GM18520 (cell line): ENCODE measurements around the gene UBASH3B.

Experiments
- ATAC-seq: cut with Tn5 transposase; IDR thresholded peaks from one replicate; pipeline ENCODE4 v1.9.1; 2021; ENCODE audit not compliant: unreplicated experiment

The UBASH3B gene

GRCh38 chr11:122646549-122647340 lies 8.8 kb upstream of the UBASH3B start:
- no peak for ATAC-seq

- ATAC-seq, result no peak
Measured at GRCh38 chr11:122647736-122648275, 7.7 kb upstream of the UBASH3B start.

- no peak for ATAC-seq
Measured at GRCh38 chr11:122649116-122649515, 6.4 kb upstream of the UBASH3B start.

GRCh38 chr11:122650619-122651018 lies 4.9 kb upstream of the UBASH3B start:
- no peak for ATAC-seq

- ATAC-seq, result no peak
Measured at GRCh38 chr11:122652495-122652894, 3.0 kb upstream of the UBASH3B start.

GRCh38 chr11:122653916-122654585 lies 1.5 kb upstream of the UBASH3B start:
- no peak for ATAC-seq

- no peak for ATAC-seq
Measured at GRCh38 chr11:122656073-122656630, 630 bp downstream of the UBASH3B start.

- no peak for ATAC-seq
Measured at GRCh38 chr11:122656631-122657101, 1.1 kb downstream of the UBASH3B start.

GRCh38 chr11:122659676-122660554 lies 4.4 kb downstream of the UBASH3B start:
- ATAC-seq, result no peak

- ATAC-seq, result no peak
Measured at GRCh38 chr11:122661182-122661945, 5.8 kb downstream of the UBASH3B start.

- ATAC-seq, result no peak
Measured at GRCh38 chr11:122663056-122663740, 7.7 kb downstream of the UBASH3B start.

GRCh38 chr11:122663764-122664163 lies 8.2 kb downstream of the UBASH3B start:
- no peak for ATAC-seq

- no peak for ATAC-seq
Measured at GRCh38 chr11:122664188-122664587, 8.7 kb downstream of the UBASH3B start.

- ATAC-seq, result no peak
Measured at GRCh38 chr11:122665861-122666260, 10.3 kb downstream of the UBASH3B start.

- no peak for ATAC-seq
Measured at GRCh38 chr11:122666743-122667142, 11.2 kb downstream of the UBASH3B start.

- ATAC-seq, result no peak
Measured at GRCh38 chr11:122668562-122669090, 13.1 kb downstream of the UBASH3B start.

GRCh38 chr11:122670131-122670530 lies 14.6 kb downstream of the UBASH3B start:
- no peak for ATAC-seq

GRCh38 chr11:122671400-122671891 lies 15.9 kb downstream of the UBASH3B start:
- ATAC-seq, result no peak

- ATAC-seq, result no peak
Measured at GRCh38 chr11:122672892-122673291, 17.4 kb downstream of the UBASH3B start.
